Activated CD8-positive, alpha-beta memory T cell treated with anti-CD3 and anti-CD28 coated beads for 36 hours (primary cell): ENCODE results near the gene SREBF2. TPM values are rescaled to one million over a fixed set of nuclear protein-coding genes. Genes with fewer than 3 reads are reported as not detected.

Source experiments
- CTCF ChIA-PET: fragments of 350-600 bp; sonication (Branson Sonifier 250); formaldehyde crosslinking; loops from one replicate; lab custom pipeline; 2021; ENCODE audit warnings: antibody characterized with exemption; lab: Charles Lee
- POLR2A ChIA-PET: fragments of 350-600 bp; sonication (Branson Sonifier 250); formaldehyde crosslinking; loops from one replicate; lab custom pipeline; 2021; ENCODE audit warnings: antibody characterized with exemption; lab: Charles Lee
- total RNA-seq, 2 experiments: library from RNA; stranded (reverse); gene quantifications; one replicate each; pipeline ENCODE4 v1.2.3, GENCODE V29; 2021

The SREBF2 gene
- total RNA-seq, 2 experiments from 2014 or later = 103 to 104 TPM

DNA sequence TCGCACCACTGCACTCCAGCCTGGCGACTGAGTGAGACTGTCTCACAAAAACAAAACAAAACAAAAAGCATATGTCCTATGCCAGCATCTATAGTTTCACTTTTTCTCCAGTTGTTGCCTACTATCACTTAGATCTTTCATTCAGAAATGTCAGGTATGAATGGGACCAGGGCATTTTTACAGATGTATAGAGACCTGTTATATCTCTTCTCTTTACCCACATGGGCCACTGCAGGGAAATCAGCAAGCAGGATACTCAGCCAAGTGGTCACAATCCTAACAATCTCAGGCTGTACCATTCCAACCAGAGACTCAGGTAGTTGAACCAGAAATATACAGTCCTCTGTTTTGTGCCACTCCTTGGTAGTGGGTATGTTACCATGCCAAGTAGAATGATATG lies 16.0 kb upstream of the SREBF2 start:
- CTCF ChIA-PET = no interaction called here
- POLR2A ChIA-PET = no interaction called here

- CTCF ChIA-PET = interaction anchor here (0.6 kb wide), 1 partner anchor 160 kb away, joined by 3 read pairs; no protein-coding TSS in a partner anchor
- POLR2A ChIA-PET = interaction anchor here (0.8 kb wide), 1 partner anchor 17 kb away, joined by 3 read pairs; no protein-coding TSS in a partner anchor
These were observed 14.9 kb upstream of the SREBF2 start for GRCh38 chr22:41818011-41818410.

GRCh38 chr22:41818596-41818995 lies 14.3 kb upstream of the SREBF2 start:
- ChIA-PET CTCF (no interaction called here), POLR2A (interaction anchor here (0.8 kb wide), 1 partner anchor 18 kb away, joined by 3 read pairs; no protein-coding TSS in a partner anchor)

- ChIA-PET POLR2A (no interaction called here), CTCF (no interaction called here)
These were observed 13.6 kb upstream of the SREBF2 start for GRCh38 chr22:41819257-41819656.

- ChIA-PET POLR2A (no interaction called here), CTCF (interaction anchor here (0.6 to 1.4 kb wide), 2 partner anchors 37 to 123 kb away, joined by 4 to 6 read pairs; no protein-coding TSS in a partner anchor)
These were observed 12.5 kb upstream of the SREBF2 start for GRCh38 chr22:41820447-41820846.

- POLR2A ChIA-PET = interaction anchor here (0.9 to 1.5 kb wide), 2 partner anchors 21 to 119 kb away, joined by 3 to 6 read pairs; partner anchors contain the start of gene CCDC134
- CTCF ChIA-PET = interaction anchor here (0.6 to 2.1 kb wide), 8 partner anchors 10 to 135 kb away, joined by 3 to 11 read pairs (median 4); no protein-coding TSS in a partner anchor
These were observed 11.2 kb upstream of the SREBF2 start for GRCh38 chr22:41821471-41822316.

DNA sequence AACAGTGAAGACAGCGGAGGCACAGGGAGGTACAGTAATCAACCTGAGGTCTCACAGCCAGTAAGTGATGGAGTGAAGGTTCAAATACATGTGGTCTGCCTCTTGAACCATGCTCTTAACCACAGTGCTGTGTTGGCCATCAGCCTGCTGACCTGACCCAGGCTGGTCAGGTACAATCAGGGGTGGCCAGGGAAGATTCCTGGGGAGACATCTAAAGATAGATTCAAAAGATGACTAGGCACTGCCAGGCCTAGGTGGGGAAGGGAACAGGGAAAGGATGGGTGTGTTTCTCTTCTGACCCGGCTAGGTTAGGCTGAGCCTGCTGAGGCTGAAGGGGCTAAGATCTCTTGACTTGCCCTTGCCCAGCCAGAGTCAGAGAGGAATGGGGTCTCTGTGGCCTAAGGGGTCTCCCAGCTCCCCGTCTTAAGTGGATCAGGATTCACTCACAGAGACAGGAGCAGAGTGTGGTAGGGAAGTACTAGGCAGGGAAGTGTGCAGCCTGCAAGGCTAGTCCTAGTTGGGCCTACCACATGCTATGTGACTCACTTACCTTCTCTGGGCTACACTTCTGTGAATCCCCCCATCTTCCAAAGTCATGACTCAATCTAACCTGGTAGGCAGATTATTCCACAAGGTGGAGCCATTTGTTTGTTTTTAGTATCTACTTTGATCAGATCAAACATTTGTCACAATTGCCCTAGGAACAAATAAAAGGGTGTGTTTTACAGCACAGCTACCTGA lies 10.4 kb upstream of the SREBF2 start:
- ChIA-PET CTCF (interaction anchor here (0.6 to 2.1 kb wide), 12 partner anchors 9 to 134 kb away, joined by 3 to 11 read pairs (median 4); partner anchors contain the start of gene CCDC134), POLR2A (interaction anchor here (0.9 to 1.5 kb wide), 2 partner anchors 22 to 118 kb away, joined by 3 to 6 read pairs; partner anchors contain the start of gene CCDC134)

DNA sequence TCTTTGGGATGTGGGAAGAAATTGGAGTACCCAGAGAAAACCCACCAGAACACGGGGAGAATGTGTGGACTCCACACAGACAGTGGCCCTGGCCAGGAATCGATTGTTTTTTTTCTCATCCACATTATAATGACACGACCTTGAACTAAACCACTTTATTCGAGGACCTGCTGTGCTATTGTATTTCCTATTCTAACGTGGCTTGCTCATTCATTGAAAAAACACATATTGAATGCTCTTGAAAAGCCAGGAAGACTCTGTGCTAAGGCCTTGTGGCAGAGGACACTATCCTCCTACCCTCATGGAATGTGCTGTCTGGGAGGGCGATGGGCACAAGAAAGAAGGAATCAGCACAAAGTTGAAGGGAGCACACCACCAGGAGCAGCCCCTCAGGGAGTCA lies 9.1 kb upstream of the SREBF2 start:
- ChIA-PET CTCF (no interaction called here), POLR2A (interaction anchor here (0.5 kb wide), 1 partner anchor 38 kb away, joined by 5 read pairs; no protein-coding TSS in a partner anchor)

GRCh38 chr22:41825376-41825775 lies 7.5 kb upstream of the SREBF2 start:
- ChIA-PET POLR2A (interaction anchor here (1.3 kb wide), 1 partner anchor 121 kb away, joined by 3 read pairs; the partner anchor contains the start of gene CENPM), CTCF (interaction anchor here (0.7 to 1.9 kb wide), 2 partner anchors 116 to 158 kb away, joined by 3 to 5 read pairs; no protein-coding TSS in a partner anchor)

DNA sequence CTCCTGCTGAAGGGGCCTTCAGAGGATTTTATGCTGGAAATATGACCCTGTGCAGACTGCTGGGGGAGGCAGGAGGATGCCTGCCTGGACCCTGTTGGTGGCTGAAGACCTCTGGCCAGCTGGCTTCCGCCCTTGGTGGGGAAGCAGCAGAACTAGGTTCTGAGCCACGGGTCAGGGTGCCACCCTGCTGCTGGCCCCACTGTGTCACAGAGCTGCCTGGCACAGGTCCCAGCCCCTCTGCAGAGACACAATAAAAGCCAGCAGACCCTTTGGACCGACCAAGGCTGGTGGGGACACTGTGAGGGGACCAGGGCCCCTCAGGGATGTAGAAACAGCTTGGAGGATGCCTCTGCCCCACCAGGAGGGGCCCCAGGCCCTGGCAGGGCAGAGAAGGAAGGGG lies 6.9 kb upstream of the SREBF2 start:
- POLR2A ChIA-PET = interaction anchor here (0.8 to 2.1 kb wide), 3 partner anchors 25 to 121 kb away, joined by 3 to 6 read pairs (median 3); partner anchors contain the start of genes CCDC134 and CENPM

GRCh38 chr22:41826430-41827383 lies 6.2 kb upstream of the SREBF2 start:
- ChIA-PET POLR2A (interaction anchor here (0.8 to 2.1 kb wide), 3 partner anchors 26 to 120 kb away, joined by 3 to 6 read pairs (median 3); partner anchors contain the start of genes CCDC134 and CENPM), CTCF (interaction anchor here (0.6 to 1.9 kb wide), 4 partner anchors 33 to 115 kb away, joined by 3 to 5 read pairs (median 3); partner anchors contain the start of gene TNFRSF13C)

More for the DNA sequence above, 6.9 kb upstream of the SREBF2 start:
- CTCF ChIA-PET = interaction anchor here (0.7 to 1.9 kb wide), 4 partner anchors 42 to 159 kb away, joined by 3 to 5 read pairs (median 3); partner anchors contain the start of gene TNFRSF13C

- POLR2A ChIA-PET = interaction anchor here (2.1 kb wide), 1 partner anchor 27 kb away, joined by 6 read pairs; the partner anchor contains the start of gene CCDC134
- CTCF ChIA-PET = interaction anchor here (0.6 to 2.2 kb wide), 2 partner anchors 32 to 99 kb away, joined by 3 to 6 read pairs; partner anchors contain the start of gene TNFRSF13C
These were observed 5.2 kb upstream of the SREBF2 start for GRCh38 chr22:41827671-41828070.

- POLR2A ChIA-PET = no interaction called here
These were observed 4.4 kb upstream of the SREBF2 start for GRCh38 chr22:41828516-41828915.

GRCh38 chr22:41830174-41830573 lies 2.7 kb upstream of the SREBF2 start:
- ChIA-PET POLR2A (no interaction called here), CTCF (interaction anchor here (1.3 to 1.4 kb wide), 2 partner anchors 33 to 111 kb away, joined by 4 read pairs; no protein-coding TSS in a partner anchor)

More at GRCh38 chr22:41828516-41828915, 4.4 kb upstream of the SREBF2 start:
- CTCF ChIA-PET = interaction anchor here (2.2 kb wide), 1 partner anchor 98 kb away, joined by 6 read pairs; the partner anchor contains the start of gene TNFRSF13C

DNA sequence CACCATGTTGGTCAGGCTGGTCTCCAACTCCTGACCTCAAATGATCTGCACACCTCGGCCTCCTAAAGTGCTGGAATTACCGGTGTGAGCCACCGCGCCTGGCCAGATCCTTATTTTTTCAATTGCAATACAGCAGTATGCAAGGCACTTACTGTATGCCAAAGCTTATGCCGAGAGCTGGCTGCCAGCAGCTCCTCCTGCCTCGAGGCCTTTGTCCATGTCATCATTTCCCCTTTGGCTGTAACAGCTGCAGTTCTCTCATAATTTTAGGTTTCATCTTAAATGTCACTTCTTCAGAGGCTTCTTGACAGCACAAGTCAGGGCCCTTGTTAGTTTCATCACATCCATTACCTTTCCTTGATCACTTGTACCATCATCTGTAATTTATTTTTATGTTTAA lies 1.5 kb upstream of the SREBF2 start:
- CTCF ChIA-PET = interaction anchor here (0.6 to 5.1 kb wide), 6 partner anchors 9 to 109 kb away, joined by 3 to 37 read pairs (median 4); no protein-coding TSS in a partner anchor
- POLR2A ChIA-PET = interaction anchor here (0.6 to 2.3 kb wide), 3 partner anchors 31 to 110 kb away, joined by 3 to 31 read pairs (median 5); no protein-coding TSS in a partner anchor

DNA sequence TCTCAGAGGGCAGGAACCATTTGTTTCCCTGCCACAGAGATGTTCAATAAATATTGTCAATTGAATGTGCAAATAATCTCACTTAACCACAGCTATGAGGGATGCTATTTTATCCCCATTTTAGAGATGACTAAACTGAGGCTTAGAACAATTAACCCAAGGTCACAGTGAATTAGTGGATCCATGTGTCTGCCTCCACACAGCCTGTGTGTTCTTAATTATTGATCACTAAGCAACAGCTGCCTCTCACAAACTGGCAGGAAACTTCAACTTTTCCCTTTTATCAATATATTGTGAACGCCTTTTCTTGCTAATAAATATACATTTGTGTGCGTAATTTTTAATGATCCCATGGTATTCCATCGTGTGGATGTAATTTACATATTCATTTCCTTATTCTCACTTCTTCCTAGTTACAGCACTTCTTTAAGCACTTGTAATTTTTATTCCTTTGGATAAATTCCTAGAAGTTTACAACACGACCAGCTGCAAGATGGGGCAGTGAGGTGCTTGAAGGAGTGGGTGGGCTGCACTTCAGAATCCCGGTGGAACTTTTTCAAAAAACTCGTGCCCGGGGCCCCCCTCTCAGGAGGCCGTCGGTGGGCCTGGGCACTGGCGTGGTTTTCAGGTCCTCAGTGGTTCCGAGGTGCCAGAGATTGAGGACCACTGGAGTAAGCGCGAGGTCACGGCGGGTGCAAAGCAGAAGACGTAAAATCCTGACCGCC lies 915 bp upstream of the SREBF2 start:
- ChIA-PET CTCF (interaction anchor here (0.6 to 5.1 kb wide), 7 partner anchors 9 to 165 kb away, joined by 3 to 37 read pairs (median 5); partner anchors contain the start of gene CCDC134), POLR2A (interaction anchor here (0.6 to 2.6 kb wide), 15 partner anchors 11 to 115 kb away, joined by 3 to 31 read pairs (median 5); partner anchors contain the start of genes CCDC134 and CENPM)
